IPS DF 4.7 (cell line): Measurements from ENCODE around the gene TMEM181.
"Not testable (repeated sequence)": the region's sequence is repeated elsewhere in the genome, so short reads cannot be mapped to it uniquely, and the experiment has no call there.

Source experiments
- DNase-seq: peaks from one replicate; pipeline ENCODE4 v3.0.0-alpha.2; 2013; ENCODE audit warnings: low spot score; ENCODE audit errors: extremely low read depth

The TMEM181 gene

GRCh38 chr6:158660333-158660754, 100.5 kb downstream of the TMEM181 start:
- no peak for DNase-seq

DNA sequence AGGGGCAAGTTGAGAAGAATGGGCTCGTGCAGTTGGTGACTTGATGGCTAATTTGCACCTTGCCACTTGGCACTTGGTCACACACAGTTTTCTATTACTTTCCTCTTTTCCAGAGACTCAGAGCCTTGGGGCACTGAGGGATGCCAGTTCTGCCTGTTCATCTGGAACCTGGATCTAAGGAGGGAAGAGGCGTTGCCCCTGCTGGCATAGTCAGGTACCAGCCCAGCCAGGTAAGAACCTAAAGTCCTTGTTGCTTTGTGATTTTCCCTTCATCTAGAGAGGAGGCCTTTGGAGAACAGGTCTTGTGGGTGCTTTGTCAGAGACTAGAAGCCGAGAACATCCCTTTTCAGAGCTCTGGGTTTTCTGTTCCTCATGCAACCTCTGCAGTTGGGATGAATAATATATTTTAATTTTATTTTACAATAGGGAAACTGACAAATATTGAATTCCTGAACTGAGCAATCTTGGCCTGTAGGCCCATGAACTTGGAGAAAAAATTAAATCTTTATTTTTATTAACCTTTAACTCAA, 101.3 kb downstream of the TMEM181 start:
- no peak for DNase-seq

DNA sequence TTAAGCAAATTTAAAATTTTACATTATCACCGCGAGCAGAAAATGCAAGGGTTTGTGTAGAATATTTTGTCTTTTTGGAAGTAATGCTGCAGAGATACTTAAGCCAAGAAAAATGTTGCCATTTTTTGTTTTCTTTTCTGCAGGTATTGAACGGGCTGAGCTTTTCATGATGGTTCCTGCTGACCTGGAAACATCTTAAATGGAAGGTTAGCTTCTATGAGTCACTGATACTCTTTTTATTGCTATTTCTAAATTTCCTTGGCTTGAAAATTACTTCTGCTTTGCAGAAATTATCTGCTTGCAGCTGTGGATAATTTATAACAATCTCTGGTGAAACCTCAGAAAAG, 102.7 kb downstream of the TMEM181 start:
- no peak for DNase-seq

GRCh38 chr6:158662954-158663624, 103.2 kb downstream of the TMEM181 start:
- DNase-seq, result no peak

- DNase-seq, result no peak
Observed at GRCh38 chr6:158663625-158664165, 103.8 kb downstream of the TMEM181 start.

GRCh38 chr6:158665332-158665731, 105.4 kb downstream of the TMEM181 start:
- DNase-seq, result no peak

DNA sequence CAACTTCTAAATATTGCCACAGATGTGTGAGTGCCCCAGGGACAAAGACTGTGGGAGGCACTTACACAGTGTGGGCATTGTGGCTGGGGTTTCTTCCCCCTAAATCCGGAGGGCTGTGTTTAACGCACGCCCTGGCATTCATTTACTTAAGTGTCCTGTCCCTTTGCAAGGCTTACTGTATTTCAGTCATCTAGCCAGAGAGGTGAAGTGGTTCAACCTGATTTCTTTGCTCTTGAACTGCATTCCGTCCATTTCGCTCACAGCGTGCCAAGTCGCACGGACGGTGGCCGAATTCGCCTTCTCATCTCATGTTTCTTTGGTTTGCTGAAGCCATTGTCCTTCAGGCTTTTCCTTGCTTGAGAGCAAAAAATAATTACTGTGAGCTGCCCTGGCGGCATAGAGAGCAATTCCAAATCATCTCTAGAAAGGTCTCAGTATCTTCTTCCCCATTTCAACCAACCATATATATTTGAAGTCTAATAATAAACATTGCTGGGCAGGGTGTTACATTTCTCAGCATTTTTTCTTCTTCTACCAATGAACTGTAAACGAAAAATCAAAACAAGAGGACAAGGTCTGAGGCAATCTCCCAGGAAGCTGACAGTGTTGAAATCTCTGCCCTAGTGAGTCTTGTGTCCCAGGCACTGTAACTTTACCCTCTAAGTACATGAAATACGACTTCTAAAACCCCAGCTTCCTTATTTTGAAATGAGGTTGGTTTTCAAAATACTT, 106.9 kb downstream of the TMEM181 start:
- no peak for DNase-seq

GRCh38 chr6:158667360-158667981, 107.6 kb downstream of the TMEM181 start:
- no peak for DNase-seq

DNA sequence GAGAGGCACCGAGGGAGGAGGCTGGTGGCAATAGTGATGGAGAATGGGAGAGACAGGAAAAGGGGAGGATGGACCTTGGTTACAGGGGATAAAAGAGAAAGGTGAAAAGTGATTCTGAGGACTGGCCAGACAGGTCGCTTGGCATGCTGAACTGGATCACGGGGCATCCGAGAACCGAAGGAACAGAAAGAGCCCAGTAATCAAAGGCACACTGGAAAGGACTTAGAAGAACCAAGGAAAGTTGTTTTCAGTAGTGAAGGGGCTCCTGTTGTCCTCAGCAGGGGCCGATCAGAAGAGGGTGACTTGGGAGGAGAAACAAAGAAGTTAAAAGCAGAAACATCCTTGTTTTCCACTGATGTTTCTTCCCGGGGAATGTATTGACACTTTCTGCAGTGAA, 108.8 kb downstream of the TMEM181 start:
- no peak for DNase-seq

DNA sequence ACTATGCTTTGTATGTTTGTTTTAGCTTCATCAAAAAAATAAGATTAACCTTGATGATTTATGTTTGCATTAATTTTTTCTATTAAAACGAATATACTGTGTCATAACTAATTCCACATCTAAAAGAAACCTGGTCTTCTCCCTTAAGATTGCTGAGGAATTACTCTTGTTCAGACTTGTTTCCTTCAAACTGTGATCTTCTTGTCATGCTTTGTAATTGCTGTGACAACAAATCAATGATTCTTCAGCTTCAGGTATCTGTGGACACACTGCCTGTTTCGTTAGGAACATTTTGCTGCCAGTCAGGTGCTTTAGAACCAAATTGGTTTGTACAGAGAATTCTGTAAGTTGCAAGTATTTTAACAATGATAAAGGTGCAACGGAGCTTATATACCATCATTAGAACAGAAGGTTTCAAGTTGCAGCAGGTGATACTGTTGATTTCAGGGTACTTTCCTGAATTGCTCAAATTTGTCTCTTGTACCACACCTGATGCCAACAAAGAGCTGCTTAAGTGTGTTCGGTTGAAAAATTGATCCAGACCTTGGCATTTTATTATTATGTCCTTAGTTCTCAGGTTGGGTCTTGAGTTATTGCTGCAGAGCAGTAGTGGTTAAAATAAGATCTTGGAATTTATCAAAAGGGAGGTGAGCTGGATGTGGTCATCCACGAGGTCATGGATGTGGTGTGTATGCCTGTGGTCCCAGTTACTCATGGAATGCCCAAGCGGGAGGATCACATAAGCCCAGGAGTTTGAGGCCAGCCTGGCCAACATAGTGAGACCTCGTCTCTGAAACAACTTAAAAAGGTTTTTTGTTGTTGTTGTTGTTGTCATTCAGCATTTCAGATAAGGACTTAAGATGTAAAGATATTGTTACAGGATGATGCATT, 109.5 kb downstream of the TMEM181 start:
- no peak for DNase-seq

DNA sequence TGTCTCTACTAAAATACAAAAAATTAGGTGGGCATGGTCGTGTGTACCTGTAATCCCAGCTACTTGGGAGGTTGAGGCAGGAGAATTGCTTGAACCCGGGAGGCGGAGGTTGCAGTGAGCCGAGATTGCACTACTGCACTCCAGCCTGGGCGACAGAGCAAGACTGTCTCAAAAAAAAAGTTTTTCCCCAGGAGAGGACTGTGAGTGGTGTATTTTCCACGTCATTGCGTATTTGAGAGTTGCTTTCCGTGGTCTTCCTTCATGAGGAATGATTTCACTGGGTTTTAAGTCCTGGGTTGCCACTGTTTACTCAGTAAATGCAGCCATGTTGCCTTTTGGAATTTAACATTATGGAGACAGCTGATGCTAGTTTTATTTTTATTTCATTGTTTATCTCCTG, 112.2 kb downstream of the TMEM181 start:
- DNase-seq, result not testable (repeated sequence)

- no peak for DNase-seq
Observed at GRCh38 chr6:158672726-158673125, 112.8 kb downstream of the TMEM181 start.

DNA sequence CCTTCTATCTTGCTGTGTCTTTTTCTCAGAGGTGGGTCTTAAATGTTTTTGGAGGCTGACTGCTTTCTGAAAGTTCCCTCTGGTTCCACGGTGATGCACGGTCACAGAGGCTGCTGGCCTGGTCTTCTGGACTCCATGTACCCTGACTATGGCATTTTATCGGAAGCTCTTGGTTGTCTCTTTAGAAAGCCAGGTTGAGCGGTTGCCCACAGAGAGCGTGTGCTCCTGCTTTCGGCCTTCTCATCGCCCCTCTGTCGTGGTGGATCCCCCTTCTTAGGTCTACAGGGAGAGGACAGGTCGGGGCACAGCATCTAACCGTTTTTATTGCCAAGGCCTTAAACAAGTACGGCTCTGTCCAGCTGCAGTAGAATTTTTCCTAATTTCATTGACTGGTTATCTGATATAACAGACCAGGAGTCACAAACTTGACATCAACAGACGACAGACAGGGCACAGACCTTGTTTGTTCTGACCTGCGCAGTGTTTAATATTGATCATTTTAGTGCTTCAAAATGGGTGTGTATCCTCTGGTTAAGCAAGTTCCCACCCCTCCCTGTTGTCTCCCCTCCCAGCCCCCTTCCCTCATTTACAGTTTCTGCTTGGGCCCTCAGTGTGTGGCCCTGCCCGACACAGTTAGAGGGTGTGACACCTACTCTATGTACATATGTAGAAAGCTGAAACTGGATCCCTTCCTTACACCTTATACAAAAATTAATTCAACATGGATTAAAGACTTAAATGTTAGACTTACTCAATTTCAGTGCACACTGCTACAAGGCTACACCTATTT, 114.6 kb downstream of the TMEM181 start:
- no peak for DNase-seq

- DNase-seq, result not testable (repeated sequence)
Observed at GRCh38 chr6:158677094-158677493, 117.2 kb downstream of the TMEM181 start.

DNA sequence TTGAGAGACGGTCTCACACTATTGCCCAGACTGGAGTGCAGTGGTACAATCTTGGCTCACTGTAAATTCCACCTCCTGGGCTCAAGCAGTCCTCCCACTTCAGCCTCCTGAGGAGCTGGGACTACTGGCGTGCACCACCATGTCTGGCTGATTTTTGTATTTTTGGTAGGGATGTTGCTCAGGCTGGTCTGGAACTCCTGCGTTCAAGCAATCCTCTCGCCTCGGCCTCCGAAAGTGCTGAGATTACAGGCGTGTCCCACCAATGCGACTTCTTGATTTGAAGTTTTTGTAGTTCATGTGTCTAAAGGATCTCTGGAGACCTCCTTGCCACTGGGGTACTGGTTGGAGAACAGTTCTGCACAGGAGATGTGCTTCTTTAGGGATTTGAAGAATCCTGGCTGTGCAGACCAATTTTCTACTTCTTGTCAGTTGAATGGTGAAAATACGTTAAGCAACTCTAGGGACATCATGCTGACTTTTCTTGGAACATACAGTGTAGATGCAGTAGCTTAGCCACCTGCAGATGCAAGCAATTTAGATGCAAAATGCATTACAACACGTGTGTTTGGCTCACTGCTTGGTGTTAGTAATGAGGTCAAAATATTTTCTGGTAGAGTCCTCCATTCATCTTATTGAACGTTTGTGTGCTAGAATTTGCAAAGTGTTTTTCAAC, 118.2 kb downstream of the TMEM181 start:
- no peak for DNase-seq

DNA sequence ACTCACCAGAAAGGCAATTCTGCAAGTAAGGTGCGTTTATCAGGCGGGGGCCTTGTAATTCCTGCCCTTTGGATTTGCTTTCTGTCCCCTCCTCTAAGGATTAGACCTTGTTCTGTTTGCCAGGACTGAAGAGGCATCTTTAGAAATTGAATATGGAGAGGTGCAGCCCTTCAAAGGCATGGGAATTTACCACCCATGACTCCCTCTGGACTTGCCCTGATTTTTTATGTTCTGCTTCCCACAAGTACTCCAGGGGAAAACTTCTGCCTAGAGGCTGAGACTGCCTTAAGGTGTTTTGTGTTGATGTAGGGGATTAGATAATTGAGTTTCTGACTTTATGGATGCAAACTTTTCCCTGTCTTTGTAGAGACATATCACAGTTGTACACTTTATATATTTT, 120.1 kb downstream of the TMEM181 start:
- no peak for DNase-seq

- DNase-seq, result no peak
Observed at GRCh38 chr6:158680481-158680880, 120.6 kb downstream of the TMEM181 start.

GRCh38 chr6:158684311-158684710, 124.4 kb downstream of the TMEM181 start:
- DNase-seq, result no peak

- DNase-seq, result no peak
Observed at GRCh38 chr6:158684745-158685324, 124.9 kb downstream of the TMEM181 start.
